HG03039 (cell line): ENCODE data around the gene RAB15.

Experiments used
- ATAC-seq: cut with Tn5 transposase; IDR thresholded peaks from one replicate; pipeline ENCODE4 v1.9.1; 2021; ENCODE audit warnings: mild to moderate bottlenecking, moderate library complexity; ENCODE audit not compliant: unreplicated experiment

RAB15 gene

DNA sequence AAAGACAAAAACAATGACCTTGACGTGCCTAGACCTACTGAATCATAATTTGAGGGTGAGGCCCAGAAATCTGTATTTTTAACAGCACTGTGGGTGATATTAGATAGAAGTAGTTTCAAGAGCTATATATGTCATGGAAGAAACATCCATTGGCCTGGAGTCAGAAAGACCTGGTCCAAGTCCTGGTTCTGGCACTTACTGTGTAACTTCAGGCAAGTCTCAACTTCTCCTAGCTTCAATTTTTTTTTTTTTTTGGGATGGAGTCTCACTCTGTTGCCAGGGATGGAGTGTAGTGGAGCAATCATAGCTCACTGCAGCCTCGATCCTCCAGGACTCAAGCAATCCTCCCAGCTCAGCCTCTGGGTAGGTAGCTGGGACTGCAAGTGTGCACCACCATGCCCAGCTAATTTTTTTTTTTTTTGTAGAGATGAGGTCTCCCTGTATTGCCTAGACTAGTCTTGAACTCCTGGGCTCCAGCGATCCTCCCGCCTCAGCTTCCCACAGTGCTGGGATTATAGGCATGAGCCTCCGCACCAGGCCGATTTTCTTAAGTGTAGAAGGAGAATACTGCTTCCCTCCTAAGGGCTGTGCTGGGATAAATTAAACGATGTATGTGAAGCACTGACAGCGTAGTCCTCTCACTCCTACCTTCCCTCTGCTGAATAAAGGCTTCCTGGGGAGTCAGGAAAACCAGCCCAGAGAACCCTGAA, 15.3 kb downstream of the RAB15 start:
- no peak for ATAC-seq

DNA sequence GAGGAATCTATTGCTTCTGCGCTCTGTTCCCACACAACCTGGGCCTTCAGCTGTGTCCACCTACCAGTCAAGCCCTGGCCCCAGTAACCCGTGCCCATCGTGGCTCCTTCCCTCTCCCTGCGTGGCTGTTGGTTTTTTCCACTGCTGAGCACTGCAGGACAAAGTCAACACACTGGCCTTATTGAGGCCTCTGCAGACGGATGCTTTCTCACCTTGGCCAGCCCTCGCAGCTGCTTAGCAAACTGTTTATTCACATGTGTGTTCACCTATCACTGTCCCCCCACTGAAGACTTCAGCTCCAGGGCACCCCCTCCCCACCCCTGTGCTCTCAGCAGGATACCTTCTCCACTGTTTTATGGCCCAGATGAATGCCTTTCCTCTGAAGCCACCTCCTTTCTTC, 16.8 kb downstream of the RAB15 start:
- no peak for ATAC-seq

- ATAC-seq, result no peak
Measured at GRCh38 chr14:64954491-64955240, 17.5 kb downstream of the RAB15 start.

GRCh38 chr14:64953661-64954060, 18.5 kb downstream of the RAB15 start:
- no peak for ATAC-seq

GRCh38 chr14:64953310-64953654, 18.9 kb downstream of the RAB15 start:
- no peak for ATAC-seq

DNA sequence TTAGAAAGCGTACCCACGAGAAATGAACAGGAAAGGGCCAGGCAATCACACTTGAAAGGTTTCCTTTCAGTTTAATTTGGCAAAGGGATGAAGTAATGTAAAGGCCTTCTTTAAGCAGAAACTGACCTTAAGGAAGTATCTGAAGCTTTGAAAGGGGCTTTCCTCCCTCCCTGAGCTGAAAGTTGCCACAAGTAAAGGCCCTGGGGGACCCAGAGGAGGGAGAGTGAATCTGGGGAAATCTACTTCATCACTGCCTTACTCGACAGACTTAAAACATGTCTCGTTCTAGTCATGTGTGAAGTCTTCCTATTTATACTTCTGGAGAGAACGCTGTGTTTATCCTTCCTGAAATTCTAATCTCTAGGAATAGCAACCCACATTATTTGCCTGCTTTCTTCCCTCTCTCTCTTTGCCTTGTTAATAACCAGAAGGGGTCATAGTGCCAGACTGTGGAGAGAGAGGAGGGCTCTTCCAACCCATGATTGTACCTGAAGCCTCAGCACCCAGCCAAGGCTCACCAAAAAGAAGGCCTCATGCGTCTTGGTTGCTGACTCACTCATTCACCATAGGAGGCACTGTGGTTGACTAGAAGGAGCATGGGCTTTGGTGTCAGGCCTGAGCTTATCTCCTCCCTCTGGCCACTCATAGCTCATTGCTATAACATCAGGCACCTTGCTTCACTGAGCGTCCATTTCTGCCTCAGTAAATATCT, 19.4 kb downstream of the RAB15 start:
- ATAC-seq, result no peak

DNA sequence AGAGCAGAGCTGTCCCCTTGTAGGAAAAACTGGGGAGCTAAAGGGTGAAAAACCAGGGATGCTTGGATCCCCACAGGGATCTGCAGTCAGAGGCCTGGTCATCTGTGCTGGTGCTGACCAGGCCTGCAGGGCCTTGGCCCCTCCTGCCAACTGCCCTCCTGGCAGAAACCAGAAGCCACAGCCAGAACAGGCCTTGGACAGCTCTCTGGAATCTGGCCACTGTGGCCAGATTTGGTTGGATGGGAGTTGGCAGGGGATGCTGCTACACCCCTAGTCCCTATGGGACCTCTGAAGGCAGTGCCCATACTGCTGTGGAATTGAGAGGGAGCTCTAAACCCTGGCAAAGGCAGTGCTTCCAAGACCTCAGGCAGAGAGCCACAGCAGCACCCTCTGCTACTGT, 20.4 kb downstream of the RAB15 start:
- no peak for ATAC-seq

DNA sequence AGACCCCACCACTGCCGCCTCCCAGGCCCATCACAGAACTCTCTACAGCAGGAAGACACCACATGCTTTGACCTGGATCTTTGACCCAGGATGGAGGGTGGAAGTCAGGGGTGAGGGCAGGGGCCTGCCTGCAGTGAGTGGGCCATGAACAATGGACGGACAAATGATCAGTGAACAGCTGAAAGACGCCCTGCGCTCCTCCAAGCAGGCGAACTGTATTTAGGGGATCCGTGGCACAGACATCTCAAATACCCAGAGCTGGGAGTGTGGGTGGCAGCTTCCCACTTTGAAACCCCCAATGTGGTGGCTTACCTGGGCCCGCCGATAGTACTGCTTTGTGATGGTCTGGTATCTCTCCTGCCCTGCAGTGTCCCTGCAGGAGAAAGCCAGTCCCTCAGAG, 20.8 kb downstream of the RAB15 start:
- no peak for ATAC-seq

GRCh38 chr14:64950889-64951288, 21.2 kb downstream of the RAB15 start:
- no peak for ATAC-seq

DNA sequence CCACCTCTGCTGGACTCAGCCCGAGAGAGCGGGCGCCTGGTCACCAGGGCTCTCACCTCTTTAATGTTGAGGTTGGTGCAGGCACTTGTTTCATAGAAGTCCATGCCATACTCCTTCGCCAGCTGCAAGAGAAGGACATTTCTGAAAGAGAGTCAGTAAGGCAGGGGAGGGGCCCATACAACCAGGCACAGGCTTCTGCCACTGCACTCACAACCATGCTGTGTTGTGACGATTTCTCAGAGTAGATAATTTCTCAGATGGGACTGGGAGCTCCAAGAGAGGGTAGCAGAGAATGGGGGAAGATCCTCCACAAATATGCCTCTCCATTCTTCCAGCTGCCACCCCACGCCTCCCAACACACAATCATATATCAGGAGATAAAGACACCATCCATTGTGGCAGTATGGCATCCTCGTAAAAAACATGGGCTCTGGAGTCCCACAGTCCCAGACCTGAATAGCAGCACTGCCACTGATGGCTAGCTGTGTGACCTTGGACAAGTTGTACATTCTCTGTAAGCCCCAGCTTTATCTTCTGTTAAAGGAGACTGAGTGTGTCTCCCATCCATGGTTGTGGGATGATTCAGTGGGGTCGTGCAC, 23.4 kb downstream of the RAB15 start:
- ATAC-seq, result no peak

- ATAC-seq, result no peak
Measured at GRCh38 chr14:64947710-64948611, 24.2 kb downstream of the RAB15 start.

- ATAC-seq, result no peak
Measured at GRCh38 chr14:64946310-64947045, 25.7 kb downstream of the RAB15 start.

DNA sequence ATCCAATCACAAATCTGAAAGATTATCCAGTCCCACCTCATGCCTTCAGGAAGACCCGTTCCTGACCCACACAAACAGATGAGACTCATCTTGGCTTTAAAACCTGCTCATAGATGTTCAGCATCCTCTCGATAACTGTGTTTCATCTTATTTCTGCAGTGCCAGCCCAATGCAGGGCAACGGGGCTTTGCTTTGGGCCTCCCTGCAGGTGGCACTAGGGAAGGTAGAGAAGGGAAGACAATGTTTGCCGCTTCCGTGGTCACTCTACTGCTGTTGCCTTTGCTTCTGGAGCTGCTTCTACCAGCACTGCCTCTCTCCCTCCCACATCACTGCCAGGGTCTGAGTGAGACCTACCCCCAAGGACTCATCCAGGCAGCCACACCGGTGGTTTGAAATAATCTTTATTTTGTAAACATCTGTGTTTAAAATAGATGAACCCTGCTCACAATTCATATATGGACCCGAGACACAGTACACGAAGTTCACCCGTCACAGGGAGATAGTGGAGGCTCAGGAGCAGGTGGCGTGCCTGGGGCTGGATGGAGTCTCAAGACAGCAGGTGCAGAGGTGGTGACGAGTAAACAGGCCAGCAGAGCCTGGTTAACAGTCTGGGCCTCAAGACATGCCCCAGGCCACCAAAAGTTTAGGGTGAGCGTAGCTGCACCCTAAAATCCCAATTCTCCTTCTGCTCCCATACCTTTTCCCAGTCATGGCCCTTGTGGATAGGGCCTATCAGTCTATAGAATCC, 26.5 kb downstream of the RAB15 start:
- ATAC-seq, result no peak

DNA sequence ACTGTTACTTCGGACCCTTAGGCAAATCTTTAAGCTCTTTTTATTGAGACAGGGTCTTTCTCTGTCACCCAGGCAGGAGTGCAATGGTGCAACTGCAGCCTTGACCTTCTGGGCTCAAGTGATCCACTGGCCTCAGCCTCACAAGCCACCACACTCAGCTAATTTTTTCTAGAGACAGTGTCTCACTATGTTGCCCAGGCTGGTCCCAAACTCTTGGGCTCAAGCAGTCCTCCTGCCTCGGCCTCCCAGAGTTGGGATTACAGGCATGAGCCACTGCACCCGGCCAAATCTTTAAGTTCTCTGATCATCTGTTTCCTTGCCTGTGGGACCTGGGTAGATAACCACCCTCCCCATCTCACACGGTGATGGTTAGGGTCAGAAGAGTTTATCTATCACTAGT, 27.3 kb downstream of the RAB15 start:
- no peak for ATAC-seq

DNA sequence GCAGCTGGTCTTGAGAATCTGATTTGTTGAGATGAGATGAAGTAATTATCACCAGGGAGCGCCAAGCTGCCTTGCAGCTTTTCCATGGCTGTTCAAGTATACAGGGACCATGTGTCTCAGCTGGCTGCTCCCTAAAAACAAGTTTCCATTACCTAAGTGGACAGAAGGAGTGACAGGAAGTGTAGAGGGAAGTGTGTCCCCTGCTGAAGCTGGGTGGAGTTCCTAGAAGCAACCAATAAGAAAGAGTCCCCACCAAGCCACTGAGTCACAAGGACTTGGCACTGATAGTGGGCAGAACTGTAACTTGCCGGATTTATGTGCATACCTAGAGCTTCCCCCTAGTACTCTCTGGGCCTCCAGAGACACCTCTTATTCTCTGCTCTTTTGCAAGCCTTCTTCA, 28.1 kb downstream of the RAB15 start:
- no peak for ATAC-seq

GRCh38 chr14:64943556-64943955, 28.6 kb downstream of the RAB15 start:
- ATAC-seq, result no peak

GRCh38 chr14:64942531-64943111, 29.5 kb downstream of the RAB15 start, which contains the start of gene GPX2:
TSS of gene GPX2 (minus strand) at chr14:64942745. CDS start at chr14:64942726, 19 bp downstream.
- no peak for ATAC-seq

GRCh38 chr14:64940336-64940910, 31.7 kb downstream of the RAB15 start:
- ATAC-seq, result no peak
